ENCODE results near the gene HLA-DRA.

Gene HLA-DRA

DNA sequence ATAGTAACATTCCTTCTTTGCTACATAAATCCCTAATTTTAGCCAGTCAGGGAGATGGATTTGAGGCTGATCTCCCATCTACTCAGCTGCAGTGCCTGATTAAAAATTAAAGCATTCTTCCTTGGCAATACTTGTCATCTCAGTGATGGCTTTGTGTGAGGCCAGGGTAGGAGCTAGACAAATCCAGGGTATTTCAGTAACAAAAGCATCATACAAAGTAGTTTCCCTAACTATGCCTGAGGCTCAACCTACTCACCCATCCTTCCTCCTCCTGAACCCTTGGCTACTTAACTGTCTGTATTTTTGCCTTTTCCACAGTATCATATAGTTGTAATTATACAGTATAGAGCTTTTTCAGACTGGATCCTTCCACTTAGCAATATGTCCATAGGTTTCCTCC, 52.7 kb downstream of the HLA-DRA start:
- H3K27me3 Mint-ChIP-seq (ENCODE audit: low read depth, poor library complexity), result peaks cover 15% of the 10 kb centered on the region
- peaks cover 7% of the 10 kb centered on the region for H3K4me1 Mint-ChIP-seq
- TF ChIP-seq, protein P1, sequence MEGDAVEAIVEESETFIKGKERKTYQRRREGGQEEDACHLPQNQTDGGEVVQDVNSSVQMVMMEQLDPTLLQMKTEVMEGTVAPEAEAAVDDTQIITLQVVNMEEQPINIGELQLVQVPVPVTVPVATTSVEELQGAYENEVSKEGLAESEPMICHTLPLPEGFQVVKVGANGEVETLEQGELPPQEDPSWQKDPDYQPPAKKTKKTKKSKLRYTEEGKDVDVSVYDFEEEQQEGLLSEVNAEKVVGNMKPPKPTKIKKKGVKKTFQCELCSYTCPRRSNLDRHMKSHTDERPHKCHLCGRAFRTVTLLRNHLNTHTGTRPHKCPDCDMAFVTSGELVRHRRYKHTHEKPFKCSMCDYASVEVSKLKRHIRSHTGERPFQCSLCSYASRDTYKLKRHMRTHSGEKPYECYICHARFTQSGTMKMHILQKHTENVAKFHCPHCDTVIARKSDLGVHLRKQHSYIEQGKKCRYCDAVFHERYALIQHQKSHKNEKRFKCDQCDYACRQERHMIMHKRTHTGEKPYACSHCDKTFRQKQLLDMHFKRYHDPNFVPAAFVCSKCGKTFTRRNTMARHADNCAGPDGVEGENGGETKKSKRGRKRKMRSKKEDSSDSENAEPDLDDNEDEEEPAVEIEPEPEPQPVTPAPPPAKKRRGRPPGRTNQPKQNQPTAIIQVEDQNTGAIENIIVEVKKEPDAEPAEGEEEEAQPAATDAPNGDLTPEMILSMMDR (IDR thresholded peaks at IDR 0.05), result no peak
- peaks cover 16% of the 10 kb centered on the region for H3K9me3 Mint-ChIP-seq
- H3K4me3 Mint-ChIP-seq, result no peak overlapping the region
- H3K36me3 Mint-ChIP-seq (ENCODE audit: low read depth), result no peaks in the 10 kb centered on the region
- no peak overlapping the region for H3K27ac Mint-ChIP-seq
- no peak for DNase-seq
